Endothelial cell of umbilical vein (primary cell): ENCODE results near the gene PROKR2. TPM values are rescaled to one million over a fixed set of nuclear protein-coding genes. Genes with fewer than 3 reads are reported as not detected.

Experiments used
- BruUV-seq: library from RNA; stranded (reverse); fragments of 400-500 nt; replicated peaks from 2 replicates; lab custom pipeline; 2021; lab: Mats Ljungman, UMichigan
- CTCF ChIA-PET: fragments of 300-600, 350-600 bp; sonication (Branson Sonifier 250); formaldehyde crosslinking; loops from one replicate; lab custom pipeline; 2021; ENCODE audit warnings: antibody characterized with exemption, inconsistent platforms; lab: Charles Lee
- POLR2A ChIA-PET: fragments of 300-600, 350-600 bp; sonication (Branson Sonifier 250); formaldehyde crosslinking; loops from one replicate; lab custom pipeline; 2021; ENCODE audit warnings: antibody characterized with exemption, inconsistent platforms; lab: Charles Lee
- DNase-seq: peaks from one replicate; pipeline ENCODE4 v3.0.0-alpha.2; 2011; ENCODE audit warnings: low read depth, low spot score
- FAIRE-seq: peaks from 2 replicates; lab custom pipeline; 2011; peaks lifted over from hg19 to GRCh38; lab: Jason Lieb, UNC
- H2AFZ ChIP-seq: 2 replicates; pipeline ENCODE4 v1.6.0; 2012; ENCODE audit warnings: low read depth, low read length, control low read depth, inconsistent platforms
- H3K27ac ChIP-seq: 2 replicates; pipeline ENCODE4 v1.5.1; 2011; ENCODE audit warnings: low read depth, mild to moderate bottlenecking, control low read depth, low read length, moderate library complexity; ENCODE audit not compliant: insufficient read depth
- H3K27me3 ChIP-seq, 2 experiments: 2 replicates each; pipeline versions ENCODE4 v1.6.0 to v1.6.1; 2011; ENCODE audit warnings: low read length in 2 of 2, mixed read lengths in 1 of 2; ENCODE audit not compliant: control insufficient read depth in 2 of 2, insufficient read depth in 2 of 2
- H3K36me3 ChIP-seq, 2 experiments: 2 replicates in 1 of 2; 3 replicates in 1 of 2; pipeline ENCODE4 v1.5.1; 2011; ENCODE audit warnings: low read length in 2 of 2, mild to moderate bottlenecking in 1 of 2, moderate library complexity in 1 of 2; ENCODE audit not compliant: control insufficient read depth in 2 of 2, insufficient read depth in 2 of 2; ENCODE audit errors: extremely low read depth in 1 of 2
- H3K4me1 ChIP-seq: 3 replicates; pipeline ENCODE4 v1.5.1; 2011; ENCODE audit warnings: mild to moderate bottlenecking, low read length; ENCODE audit not compliant: control insufficient read depth, insufficient read depth; ENCODE audit errors: extremely low read depth
- H3K4me2 ChIP-seq: 2 replicates; pipeline ENCODE4 v1.6.1; 2011; ENCODE audit warnings: low read length, control low read depth, mixed read lengths; ENCODE audit not compliant: insufficient read depth
- H3K4me3 ChIP-seq, 3 experiments: fragments of 200-600 bp in 1 of 3; sonication (generic), shearing (Covaris generic) in 1 of 3; replicated peaks in 1 of 3; 2 replicates each; pipeline ENCODE4 v1.5.1; 2011 to 2016; ENCODE audit warnings: control low read depth in 3 of 3, low read length in 3 of 3, mild to moderate bottlenecking in 2 of 3, inconsistent platforms in 1 of 3, low read depth in 1 of 3, moderate library complexity in 1 of 3; ENCODE audit not compliant: insufficient read depth in 1 of 3
- H3K79me2 ChIP-seq: 2 replicates; pipeline ENCODE4 v1.6.0; 2012; ENCODE audit warnings: low read length, inconsistent platforms; ENCODE audit not compliant: control insufficient read depth, insufficient read depth
- H3K9ac ChIP-seq: replicated peaks from 2 replicates; pipeline ENCODE3; 2011; ENCODE audit warnings: low read length, control low read depth; ENCODE audit not compliant: insufficient read depth; ENCODE audit errors: extremely low read depth
- H3K9me1 ChIP-seq: replicated peaks from 3 replicates; pipeline ENCODE4 v1.6.0; 2011; ENCODE audit warnings: mild to moderate bottlenecking, low read length; ENCODE audit not compliant: control insufficient read depth, insufficient read depth; ENCODE audit errors: extremely low read depth
- H3K9me3 ChIP-seq: replicated peaks from 2 replicates; pipeline ENCODE4 v1.5.1; 2012; ENCODE audit warnings: low read length, inconsistent platforms; ENCODE audit not compliant: control insufficient read depth, insufficient read depth
- H4K20me1 ChIP-seq: replicated peaks from 2 replicates; pipeline ENCODE3; 2011; ENCODE audit warnings: mild to moderate bottlenecking, low read length; ENCODE audit not compliant: control insufficient read depth, insufficient read depth; ENCODE audit errors: extremely low read depth
- EZH2 ChIP-seq: IDR thresholded peaks from 2 replicates; pipeline ENCODE4 v1.6.1; 2012; ENCODE audit warnings: borderline replicate concordance, low read depth, mild to moderate bottlenecking, moderate library complexity, low read length, inconsistent platforms; ENCODE audit not compliant: severe bottlenecking
- FOS ChIP-seq: IDR thresholded peaks from 2 replicates; pipeline ENCODE4 v1.6.1; 2011; ENCODE audit warnings: mild to moderate bottlenecking, low read length, moderate library complexity, borderline replicate concordance; ENCODE audit not compliant: insufficient read depth
- JUN ChIP-seq: IDR thresholded peaks from 2 replicates; pipeline ENCODE4 v1.6.1; 2011; ENCODE audit warnings: borderline replicate concordance, low read depth; ENCODE audit not compliant: insufficient read length, insufficient read depth
- MAX ChIP-seq: IDR thresholded peaks from 2 replicates; pipeline ENCODE4 v1.6.1; 2011; ENCODE audit not compliant: insufficient read depth, insufficient read length
- POLR2AphosphoS5 ChIP-seq: IDR thresholded peaks from 2 replicates; pipeline ENCODE4 v1.6.1; 2012; ENCODE audit warnings: low read depth, mild to moderate bottlenecking, control low read depth, low read length, moderate library complexity; ENCODE audit not compliant: insufficient read depth
- dilution Hi-C: fragments of 300-500 bp; cut with MboI; formaldehyde crosslinking; loops from one replicate; pipeline ENCODE4 v1.15.0; 2019; ENCODE audit warnings: low sequenced_read_pairs; ENCODE audit not compliant: extremely low pct_ligation_motif_present
- intact Hi-C: fragments of 100-400 bp; cut with micrococcal nuclease; formaldehyde crosslinking; loops from one replicate; pipeline ENCODE4 v1.10.0; 2022
- polyA plus RNA-seq, 4 experiments: library from polyadenylated mRNA; depleted of rRNA in 3 of 4; stranded (reverse) in 3 of 4; unstranded in 1 of 4; fragments of >200 nt; gene quantifications; 2 replicates each; pipeline versions ENCODE4 v1.2.1 to v1.2.3, GENCODE V29; 2011 to 2012; ENCODE audit warnings: missing spikeins in 1 of 4
- total RNA-seq: library from RNA; stranded (reverse); gene quantifications from 2 replicates; pipeline ENCODE4 v1.2.3, GENCODE V29; 2021
- TF ChIP-seq, protein P1 (sequence below), 2 donors: IDR thresholded peaks; 1 replicate in 1 of 2; 2 replicates in 1 of 2; pipeline ENCODE4 v1.5.1; 2011; ENCODE audit warnings: low read length in 2 of 2, mild to moderate bottlenecking in 2 of 2, moderate library complexity in 2 of 2, control low read depth in 1 of 2, inconsistent platforms in 1 of 2, low read depth in 1 of 2; ENCODE audit not compliant: insufficient read depth in 1 of 2; ENCODE audit errors: extremely low read depth in 1 of 2

The PROKR2 gene
- total and polyA plus RNA-seq, 2 donors (not counting 3 experiments of a cell fraction or from before 2014, with no cell fraction given): not detected

- no TSS peak for BruUV-seq
- Histone ChIP-seq H3K27me3 (peaks cover 3 to 4% of the 10 kb centered on the region in 2 experiments), H3K4me2 (no peak overlapping the region), H3K27ac (no peak overlapping the region), H3K9ac (no peak overlapping the region), H4K20me1 (no peaks in the 10 kb centered on the region), H3K9me1 (no peaks in the 10 kb centered on the region), H2AFZ (no peak overlapping the region), H3K9me3 (no peaks in the 10 kb centered on the region), H3K36me3 (no peaks in the 10 kb centered on the region), H3K79me2 (no peaks in the 10 kb centered on the region), H3K4me3 (no peak overlapping the region), H3K4me1 (no peaks in the 10 kb centered on the region)
- ChIA-PET POLR2A (no interaction called here), CTCF (interaction anchor here (1.6 kb wide), 1 partner anchor 12 kb away, joined by 3 read pairs; no protein-coding TSS in a partner anchor)
- DNase-seq: no peak
- dilution Hi-C loops: no loop called here
- intact Hi-C loops: no loop called here
- TF ChIP-seq, protein P1, sequence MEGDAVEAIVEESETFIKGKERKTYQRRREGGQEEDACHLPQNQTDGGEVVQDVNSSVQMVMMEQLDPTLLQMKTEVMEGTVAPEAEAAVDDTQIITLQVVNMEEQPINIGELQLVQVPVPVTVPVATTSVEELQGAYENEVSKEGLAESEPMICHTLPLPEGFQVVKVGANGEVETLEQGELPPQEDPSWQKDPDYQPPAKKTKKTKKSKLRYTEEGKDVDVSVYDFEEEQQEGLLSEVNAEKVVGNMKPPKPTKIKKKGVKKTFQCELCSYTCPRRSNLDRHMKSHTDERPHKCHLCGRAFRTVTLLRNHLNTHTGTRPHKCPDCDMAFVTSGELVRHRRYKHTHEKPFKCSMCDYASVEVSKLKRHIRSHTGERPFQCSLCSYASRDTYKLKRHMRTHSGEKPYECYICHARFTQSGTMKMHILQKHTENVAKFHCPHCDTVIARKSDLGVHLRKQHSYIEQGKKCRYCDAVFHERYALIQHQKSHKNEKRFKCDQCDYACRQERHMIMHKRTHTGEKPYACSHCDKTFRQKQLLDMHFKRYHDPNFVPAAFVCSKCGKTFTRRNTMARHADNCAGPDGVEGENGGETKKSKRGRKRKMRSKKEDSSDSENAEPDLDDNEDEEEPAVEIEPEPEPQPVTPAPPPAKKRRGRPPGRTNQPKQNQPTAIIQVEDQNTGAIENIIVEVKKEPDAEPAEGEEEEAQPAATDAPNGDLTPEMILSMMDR (IDR thresholded peaks at IDR 0.05; ENCODE audit: extremely low read depth in 1 of 2, insufficient read depth in 1 of 2, low read depth in 1 of 2, low read length in 2 of 2): no peak
- TF ChIP-seq FOS: no peak
- TF ChIP-seq EZH2: no peak
- TF ChIP-seq JUN: no peak
- TF ChIP-seq MAX: no peak
- TF ChIP-seq POLR2AphosphoS5: no peak
- no peak for FAIRE-seq
Observed at GRCh38 chr20:5268449-5268848, 48.3 kb downstream of the PROKR2 start.
